GM11168 (cell line): ENCODE results near the gene DCST2.

ENCODE experiments used
- in situ Hi-C: fragments of 300-500 bp; cut with MboI; formaldehyde crosslinking; loops from one replicate; pipeline ENCODE4 v1.12.0; 2022; ENCODE audit warnings: low sequenced_read_pairs; ENCODE audit not compliant: unreplicated experiment

The DCST2 gene

DNA sequence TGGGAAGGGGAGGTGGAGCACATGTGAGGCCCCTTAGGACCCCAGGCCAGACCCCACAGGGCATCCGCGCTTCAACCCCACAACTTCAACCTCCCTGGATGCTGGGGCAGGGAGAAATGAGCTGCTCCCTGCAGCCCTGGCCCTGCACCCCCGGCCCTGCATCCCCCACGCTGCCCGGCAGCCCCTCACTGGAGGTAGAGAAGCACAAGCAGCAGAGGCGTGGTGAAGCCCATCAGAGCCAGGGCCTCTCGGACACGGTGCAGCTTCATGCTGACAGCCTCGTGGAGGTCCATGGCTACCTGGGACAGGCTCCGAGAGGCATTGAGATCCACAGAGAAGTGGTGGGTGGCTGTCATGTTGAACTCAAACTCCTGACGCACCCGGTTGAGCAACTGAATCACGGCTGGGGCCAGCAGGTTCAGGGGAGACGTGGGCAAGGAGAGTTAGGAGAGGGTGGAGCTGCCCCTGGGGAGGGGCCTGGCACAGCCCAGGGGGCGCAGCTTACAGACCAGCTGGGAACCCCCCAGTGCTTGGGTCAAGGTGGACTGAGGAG is 3.3 kb downstream of the DCST2 start:
- in situ Hi-C loops = no loop called here

DNA sequence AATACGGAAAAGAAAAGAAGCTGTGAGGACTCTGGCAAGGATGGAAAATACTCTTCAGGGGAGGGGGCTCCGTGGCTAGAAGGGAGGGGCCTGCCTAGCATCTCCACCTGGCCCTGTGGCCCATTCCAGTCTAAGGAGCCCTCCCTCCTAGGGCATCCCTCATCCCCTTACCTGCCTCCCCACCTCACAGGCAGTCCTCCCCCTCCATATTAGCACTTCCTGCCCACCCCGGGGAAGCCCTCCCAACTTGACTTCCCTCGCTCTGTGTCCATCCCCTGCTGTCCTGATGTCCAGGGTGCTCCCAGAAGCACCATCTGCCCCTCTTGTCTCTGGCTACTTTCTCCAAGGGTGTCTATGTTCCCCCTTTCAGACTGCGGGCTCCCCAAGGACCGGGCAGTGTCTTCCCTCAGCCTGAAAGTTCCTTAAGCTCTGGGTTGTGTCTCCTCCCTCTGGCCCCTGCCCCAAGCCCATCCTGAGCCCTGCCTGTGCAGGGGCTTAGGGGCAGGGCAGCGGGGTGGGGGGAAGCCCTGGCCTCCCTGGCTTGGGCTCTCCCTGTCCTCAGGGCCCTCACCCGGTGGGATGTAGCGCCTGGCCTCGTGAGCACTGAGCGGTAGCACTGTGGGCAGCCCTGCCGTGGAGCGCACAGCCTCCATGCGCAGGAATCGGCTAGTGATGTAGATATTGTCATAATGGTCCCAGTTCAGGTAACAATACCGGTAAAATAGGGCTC is 3.9 kb downstream of the DCST2 start:
- in situ Hi-C loops = no loop called here

DNA sequence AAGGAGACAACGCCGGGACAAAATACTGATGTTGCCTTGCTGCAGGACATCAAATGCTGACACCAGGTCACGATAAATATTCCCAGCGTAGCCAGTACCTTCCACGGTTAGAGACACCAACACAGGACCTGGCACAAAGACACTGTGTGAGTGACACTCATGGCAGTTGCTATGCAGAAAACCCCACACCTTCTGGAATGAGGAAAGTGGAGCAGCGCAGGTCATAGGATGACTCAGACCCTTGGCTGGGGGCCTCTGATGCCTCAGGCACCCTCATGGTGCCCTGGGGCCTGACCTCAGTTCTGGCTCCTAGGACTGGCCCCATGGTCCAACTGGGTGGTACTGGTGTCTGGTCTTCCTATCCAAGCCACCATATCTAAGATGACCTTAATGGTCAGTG is 7.0 kb downstream of the DCST2 start:
- in situ Hi-C loops = no loop called here

DNA sequence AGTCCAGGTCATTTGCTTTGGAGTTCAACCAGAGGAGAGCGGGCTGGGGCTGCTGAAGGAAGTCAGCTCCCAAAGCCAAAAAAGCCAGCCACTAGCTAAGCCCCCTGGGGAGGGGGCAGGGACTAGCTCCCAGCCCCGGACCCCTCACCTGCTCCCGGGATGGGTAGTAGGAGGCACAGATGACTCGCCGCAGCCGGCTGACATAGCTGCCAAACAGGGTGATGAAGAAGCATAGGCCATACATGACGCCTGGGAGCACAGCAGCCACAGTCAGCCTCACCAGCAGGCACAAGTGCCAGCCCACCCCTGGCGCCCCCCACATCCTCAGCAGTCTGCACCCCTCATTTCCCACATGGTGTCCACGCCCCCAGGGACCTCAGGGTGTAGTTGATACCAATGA is 7.4 kb downstream of the DCST2 start:
- in situ Hi-C loops = no loop called here

DNA sequence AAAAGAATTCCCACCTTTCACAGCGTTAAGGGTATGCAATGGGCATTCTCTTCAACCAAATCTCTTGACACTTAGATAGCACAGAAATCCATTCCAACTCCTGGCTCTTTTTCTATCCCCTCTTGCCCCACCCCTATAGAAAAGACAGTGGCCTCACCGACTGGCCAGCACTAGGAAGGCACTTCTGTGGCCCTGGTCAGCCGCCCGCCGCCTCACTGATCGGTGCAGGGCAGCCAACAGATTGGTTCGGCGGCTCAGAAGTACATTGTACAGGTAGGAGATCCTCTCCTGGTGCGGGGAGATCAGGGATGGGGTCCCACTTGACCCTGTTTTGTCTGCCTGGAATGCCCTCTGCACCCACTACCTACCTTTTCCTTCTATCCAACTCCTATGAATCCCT is 9.3 kb downstream of the DCST2 start:
- in situ Hi-C loops = no loop called here

DNA sequence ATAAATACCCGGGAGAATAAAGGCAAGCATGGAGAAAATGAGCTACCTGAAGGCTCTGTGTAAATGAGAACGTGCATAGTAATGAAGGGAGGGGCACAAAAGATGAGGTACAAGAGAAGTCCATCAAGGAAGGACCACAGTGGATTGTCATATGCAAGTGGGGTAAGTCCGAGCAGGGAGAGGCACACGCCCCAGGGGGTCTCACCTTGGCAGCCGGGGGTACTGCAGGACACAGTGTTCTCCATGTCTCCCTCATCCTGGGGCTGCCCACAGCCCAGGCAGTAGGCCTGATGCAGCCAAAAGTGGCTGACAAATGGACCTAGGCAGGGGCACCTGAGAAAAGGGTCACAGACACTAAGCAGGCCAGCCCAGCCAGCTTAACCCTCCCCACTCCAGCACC is 10.0 kb downstream of the DCST2 start:
- in situ Hi-C loops = no loop called here

DNA sequence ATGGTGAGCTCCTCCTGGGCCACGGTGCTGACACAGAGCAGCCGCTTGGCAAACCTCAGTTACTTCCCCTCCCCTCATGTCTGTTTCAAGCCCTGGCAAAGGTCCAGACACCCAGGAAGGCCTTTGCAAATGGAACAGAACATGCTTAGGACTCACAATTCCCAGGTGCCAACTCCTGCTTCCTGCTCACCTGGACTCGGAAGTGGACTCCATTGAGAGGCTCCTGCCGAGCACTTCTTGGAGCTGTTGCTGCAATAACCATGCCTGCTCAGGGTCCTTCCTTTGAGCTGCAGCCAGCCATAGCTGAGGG is 10.7 kb downstream of the DCST2 start:
- in situ Hi-C loops = no loop called here

DNA sequence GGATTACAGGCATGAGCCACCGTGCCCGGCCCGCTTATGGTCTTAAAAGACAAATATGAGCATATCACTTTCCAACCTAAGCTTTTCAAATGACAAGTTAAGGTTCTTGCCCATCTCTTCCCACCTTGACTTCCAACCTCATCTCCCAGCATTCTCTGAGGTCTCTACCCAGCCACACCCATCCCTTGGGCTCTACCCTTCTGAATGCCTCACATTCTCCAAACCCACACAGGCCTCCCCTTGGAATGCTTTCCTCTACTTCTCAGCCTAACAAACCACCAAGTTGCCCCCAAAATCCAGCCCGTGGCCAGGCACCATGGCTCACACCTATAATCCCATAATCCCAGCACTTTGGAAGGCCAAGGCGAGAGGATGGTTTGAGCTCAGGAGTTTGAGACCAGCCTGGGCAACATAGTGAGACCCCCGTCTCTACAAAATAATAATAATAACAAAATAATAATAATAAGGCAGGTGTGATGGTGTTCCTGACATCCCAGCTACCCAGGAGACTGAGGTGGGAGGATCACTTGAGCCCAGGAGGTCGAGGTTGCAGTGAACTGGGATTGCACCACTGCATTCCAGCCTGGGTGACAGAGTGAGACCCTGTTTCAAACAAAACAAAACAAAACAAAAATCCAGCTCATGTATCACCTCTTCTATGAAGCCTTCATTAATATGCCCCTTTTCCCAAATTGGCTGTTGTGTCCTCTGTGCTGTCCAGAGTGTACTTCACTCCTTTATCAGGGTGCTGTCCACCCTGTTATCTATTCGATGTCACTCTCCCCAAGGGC is 11.2 kb downstream of the DCST2 start:
- in situ Hi-C loops = no loop called here

DNA sequence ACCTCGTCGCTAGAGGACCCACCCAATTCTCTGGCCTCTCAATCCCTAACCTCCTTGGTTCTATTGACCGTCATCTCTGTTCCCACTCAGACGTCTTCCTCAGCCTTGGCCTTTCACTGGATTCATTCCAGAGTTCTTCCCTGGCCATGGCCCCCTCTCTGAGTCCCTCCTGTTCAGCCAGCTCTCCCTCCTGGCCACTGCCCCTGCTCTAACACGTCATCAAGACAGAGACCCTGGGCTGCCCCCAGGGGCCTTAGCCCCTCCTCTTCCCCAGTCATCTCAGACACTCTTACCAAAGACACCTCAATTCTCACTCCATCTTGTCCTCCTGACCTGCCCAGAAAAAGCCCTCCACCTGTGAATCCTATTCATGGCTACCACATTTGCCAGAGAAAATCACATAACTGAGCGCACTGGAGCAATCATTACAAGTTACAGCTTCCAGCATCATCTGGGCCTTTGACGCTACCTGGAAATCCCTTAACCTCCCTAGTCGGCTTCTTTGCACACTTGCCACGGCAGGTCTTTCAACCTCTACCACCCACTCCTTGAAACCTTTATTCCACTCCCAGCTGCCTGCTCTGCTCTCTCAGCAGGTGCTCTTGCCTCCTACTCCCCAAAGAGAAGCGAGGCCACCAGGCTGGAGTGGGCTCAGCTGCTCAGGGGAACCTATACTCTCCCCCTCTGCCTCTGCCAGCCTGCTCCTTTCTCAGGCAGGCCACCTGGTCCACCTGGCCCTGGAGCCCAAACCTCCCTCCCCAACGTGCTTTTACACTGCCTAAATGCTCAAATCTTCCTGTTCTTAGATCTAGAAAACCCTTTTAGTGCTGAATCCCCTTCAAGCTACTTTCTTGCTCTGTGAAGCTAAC is 14.0 kb downstream of the DCST2 start:
- in situ Hi-C loops = no loop called here

DNA sequence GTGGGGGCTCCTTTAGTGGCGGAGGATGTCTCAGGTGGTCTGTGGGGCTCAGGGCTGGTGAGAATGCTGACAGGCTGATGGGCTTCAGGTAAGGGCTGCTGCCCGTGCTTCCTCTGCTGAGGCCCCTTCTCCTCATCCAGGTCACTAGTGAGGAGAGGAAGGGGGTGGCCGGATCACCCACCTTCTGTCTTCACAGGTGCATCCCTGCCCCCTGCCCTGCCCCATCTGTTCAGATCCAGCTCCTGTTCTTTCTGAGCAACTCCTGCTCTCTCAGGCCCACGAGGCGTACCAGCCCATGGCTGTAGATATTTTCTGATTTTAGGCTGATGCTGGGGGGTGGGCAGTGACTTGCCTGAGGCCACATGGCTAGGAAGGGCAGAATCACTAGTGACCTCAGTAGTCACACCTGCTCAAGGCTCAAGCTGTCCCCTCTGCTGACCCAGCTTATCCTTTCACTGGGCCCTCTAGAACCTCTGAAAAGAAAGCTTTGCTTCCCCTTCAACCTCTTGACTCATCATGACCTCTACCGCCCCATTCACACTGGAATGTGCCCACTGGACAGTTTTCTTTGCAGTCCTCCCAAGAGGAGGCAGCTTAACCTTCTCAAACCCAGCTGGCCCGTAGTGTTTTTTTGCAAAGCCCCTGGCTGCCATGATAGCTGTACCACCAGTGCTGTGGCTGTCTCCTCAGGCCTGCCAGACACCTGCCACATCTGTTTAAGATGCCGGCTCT is 14.8 kb downstream of the DCST2 start:
- in situ Hi-C loops = no loop called here

DNA sequence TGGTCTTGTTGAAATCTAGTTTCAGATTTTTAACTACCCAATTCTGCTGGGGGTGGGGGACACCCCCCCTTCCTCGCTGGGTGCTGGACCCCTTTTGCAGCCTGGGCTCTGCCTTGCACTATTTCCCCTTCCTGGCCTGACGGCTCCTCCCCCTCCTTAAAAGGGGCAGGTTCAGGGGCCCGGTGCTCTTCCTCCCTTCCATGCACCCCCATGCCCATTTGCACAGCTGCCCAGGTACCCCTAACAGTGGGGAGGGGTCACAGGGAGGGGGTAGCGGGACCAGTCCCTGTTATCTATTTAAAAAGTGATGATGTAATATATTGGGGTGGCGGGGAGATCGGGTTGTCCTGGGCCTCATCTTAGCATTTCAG is 15.7 kb downstream of the DCST2 start:
- in situ Hi-C loops = no loop called here

DNA sequence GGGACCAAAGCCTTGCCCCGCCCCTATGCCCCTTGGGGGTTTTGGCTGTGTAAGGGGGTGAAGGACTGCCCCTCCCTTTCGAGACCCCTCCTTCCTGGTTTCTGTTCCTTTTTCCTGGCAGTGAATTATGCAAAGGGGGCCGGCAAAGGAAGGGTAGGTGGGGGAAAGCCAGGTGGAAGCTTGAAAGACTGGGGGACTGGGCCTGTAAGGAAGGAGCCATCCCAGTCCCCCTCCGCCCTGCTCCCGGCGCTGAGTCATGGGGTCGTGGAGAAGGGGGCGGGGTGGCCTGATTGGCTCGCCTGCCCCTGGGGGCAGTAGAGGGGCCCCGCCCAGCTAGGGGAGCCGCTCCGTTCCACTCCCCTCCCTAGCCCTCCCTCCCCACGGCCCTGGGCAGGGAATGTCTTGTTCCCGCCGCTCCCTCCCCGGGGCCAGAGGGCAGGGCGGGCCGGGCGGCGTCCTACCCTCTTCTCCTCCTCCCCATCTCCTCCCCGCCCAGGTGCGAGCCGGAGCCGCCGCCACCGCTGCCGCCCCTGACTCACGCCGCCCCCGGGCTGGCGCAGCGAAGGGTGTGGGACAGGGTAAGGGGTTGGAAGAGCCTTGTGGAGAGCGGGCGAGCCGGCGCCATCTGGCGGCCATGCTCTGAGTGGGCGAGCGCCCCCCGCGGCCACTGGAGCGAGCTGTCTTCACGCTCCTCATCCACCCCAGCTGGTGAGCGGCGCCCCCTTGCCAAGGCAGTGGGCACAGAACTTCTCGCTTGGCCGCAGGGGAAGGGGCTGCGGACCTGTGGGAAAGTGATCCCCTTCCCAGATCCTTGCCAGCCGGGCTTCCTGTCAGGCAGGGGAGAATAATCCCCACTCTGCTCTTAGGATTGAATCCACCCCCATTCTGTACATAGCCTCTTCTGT is 16.3 kb downstream of the DCST2 start:
- in situ Hi-C loops = no loop called here

DNA sequence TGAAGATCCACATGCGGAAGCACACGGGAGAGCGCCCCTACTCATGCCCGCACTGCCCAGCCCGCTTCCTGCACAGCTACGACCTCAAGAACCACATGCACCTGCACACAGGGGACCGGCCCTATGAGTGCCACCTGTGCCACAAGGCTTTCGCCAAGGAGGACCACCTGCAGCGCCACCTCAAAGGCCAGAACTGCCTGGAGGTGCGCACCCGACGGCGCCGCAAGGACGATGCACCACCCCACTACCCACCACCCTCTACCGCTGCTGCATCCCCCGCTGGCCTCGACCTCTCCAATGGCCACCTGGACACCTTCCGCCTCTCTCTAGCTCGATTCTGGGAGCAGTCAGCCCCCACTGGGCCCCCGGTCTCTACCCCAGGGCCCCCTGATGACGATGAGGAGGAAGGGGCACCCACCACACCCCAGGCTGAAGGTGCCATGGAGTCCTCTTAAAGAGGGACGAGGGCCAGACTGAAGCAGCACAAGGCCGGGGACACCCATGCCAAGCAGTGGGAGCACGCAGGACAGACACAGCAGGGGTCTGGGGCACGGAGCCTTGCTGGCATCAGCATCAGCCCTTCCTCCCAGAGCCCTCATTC is 17.2 kb downstream of the DCST2 start:
- in situ Hi-C loops = no loop called here

DNA sequence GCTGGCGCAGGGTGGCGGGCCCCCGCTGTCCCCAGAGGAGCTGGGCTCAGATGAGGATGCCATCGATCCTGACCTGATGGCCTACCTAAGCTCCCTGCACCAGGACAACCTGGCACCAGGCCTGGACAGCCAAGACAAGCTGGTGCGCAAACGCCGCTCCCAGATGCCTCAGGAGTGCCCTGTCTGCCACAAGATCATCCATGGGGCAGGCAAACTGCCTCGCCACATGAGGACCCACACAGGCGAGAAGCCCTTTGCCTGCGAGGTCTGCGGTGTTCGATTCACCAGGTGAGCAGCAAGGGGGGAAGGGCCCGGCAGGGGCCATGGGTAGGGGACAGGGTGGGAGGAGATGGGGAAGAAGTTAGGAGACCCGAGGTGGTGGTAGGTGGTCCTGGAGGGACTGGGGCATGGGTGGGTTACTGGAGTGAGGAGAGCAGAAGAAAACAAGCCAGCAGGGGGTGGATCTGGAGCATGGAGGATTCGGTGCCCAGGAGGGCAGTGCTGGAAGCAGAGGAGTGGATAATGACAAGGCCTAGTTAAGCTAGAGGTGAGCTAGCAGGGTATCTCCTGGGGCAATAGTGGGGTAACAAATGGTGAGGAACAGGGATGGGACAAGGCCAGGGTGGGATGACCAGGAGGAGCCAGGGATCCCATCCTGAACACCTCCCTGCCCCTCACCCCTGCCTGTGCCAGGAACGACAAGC is 17.9 kb downstream of the DCST2 start:
- in situ Hi-C loops = no loop called here

DNA sequence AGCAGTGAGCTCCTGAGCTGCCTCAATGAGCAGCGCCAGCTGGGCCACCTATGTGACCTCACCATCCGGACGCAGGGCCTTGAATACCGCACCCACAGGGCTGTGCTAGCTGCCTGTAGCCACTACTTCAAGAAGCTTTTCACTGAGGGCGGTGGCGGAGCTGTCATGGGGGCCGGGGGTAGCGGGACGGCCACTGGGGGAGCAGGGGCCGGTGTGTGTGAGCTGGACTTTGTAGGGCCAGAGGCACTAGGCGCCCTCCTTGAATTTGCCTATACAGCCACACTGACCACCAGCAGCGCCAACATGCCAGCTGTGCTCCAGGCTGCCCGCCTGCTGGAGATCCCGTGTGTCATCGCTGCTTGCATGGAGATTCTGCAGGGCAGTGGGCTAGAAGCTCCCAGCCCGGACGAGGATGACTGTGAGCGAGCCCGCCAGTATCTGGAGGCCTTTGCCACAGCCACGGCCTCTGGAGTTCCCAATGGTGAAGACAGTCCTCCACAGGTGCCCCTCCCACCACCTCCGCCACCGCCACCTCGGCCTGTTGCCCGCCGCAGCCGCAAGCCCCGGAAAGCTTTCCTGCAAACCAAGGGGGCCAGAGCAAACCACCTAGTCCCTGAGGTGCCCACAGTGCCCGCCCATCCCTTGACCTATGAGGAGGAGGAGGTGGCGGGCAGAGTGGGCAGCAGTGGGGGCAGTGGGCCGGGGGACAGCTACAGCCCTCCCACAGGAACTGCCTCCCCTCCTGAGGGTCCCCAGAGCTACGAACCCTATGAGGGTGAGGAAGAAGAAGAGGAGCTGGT is 18.7 kb downstream of the DCST2 start:
- in situ Hi-C loops = no loop called here

DNA sequence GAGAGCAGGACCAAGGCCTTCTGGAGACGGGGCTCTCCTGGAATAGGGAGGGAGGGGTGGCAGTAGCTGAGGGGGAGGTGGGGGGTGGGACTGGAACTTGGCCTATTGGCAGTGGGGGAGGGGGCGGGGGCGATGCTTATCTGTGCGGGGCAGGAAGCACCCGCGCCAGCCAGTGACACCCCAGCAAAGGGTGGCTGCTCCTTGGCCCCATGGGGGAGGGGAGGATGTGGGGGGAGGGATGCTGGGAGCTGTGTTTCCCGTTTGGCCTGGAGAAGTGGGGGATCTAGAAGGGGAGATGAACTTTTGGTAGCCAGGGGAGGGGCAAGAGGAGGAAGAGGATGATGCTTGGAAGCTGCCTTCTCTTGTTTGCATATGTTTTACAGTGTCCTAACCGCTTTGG is 19.9 kb downstream of the DCST2 start:
- in situ Hi-C loops = no loop called here

DNA sequence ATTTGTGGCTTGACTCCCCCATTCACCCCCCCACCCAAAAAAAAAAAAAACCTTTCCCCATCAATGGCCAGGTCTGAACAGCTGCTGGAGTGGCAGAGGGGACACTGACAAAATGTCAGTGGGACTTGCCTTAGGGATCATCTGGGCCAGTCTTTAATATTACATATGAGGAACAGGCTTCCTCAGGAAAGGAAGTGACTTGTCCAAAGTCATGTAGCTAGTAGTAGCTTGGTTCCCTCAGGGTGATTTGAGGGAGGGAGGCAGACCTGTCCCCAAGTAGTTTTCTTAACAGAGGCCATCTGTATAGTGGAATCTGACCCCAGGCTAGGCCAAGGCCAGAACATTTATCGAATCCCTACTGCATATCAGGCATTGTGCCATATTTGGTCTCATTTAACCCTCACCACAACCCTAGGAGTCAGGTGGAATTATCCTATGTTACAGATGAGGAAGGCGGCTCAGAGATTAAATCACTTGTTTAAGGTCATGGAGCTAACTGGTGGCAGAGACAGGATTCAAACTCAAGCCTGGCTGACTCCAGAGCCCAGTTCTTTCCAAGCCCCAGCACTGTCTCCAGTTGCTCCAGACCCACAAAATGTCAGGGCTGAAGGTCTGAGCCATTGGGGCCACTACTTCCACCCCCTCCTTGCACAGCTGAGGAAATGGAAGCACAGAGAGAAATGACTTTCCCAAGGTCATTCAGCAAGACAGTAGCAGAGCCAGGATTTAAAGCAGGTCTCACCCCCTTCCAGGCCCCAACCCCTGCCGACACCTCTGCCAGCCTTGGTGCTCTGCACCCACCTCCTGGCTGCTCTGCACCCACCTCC is 20.6 kb downstream of the DCST2 start:
- in situ Hi-C loops = no loop called here
